Activated T-helper 17 cell treated with anti-CD3 and anti-CD28 coated beads, Interleukin-2, amount 50 U/mL, for 72 hours (primary cell): Measurements from ENCODE around the gene LECT2. TPM values are rescaled to one million over a fixed set of nuclear protein-coding genes. Genes with fewer than 3 reads are reported as not detected.

ENCODE experiments used
- ATAC-seq: fragments of 150-1000 bp; cut with Tn5 transposase; replicated peaks from 2 replicates; pipeline ENCODE4 v1.10.0; 2021; ENCODE audit warnings: mild to moderate bottlenecking, moderate library complexity
- H3K27ac Mint-ChIP-seq: one replicate; pipeline ENCODE4 v1.8.0; 2022; ENCODE audit warnings: mixed read lengths
- H3K27me3 Mint-ChIP-seq: one replicate; pipeline ENCODE4 v1.8.0; 2022; ENCODE audit warnings: mixed read lengths
- H3K36me3 Mint-ChIP-seq: one replicate; pipeline ENCODE4 v1.8.0; 2022; ENCODE audit warnings: low read depth, mild to moderate bottlenecking, mixed read lengths
- H3K4me1 Mint-ChIP-seq: one replicate; pipeline ENCODE4 v1.8.0; 2022; ENCODE audit warnings: mixed read lengths
- H3K4me3 Mint-ChIP-seq: one replicate; pipeline ENCODE4 v1.8.0; 2022; ENCODE audit warnings: mild to moderate bottlenecking, mixed read lengths
- H3K9me3 Mint-ChIP-seq: one replicate; pipeline ENCODE4 v1.8.0; 2022; ENCODE audit warnings: mixed read lengths
- total RNA-seq, 2 donors: library from RNA; stranded (reverse); gene quantifications; one replicate each; pipeline ENCODE4 v1.2.3, GENCODE V29; 2022

Gene LECT2
- total RNA-seq, 2 donors from 2014 or later = not detected

DNA sequence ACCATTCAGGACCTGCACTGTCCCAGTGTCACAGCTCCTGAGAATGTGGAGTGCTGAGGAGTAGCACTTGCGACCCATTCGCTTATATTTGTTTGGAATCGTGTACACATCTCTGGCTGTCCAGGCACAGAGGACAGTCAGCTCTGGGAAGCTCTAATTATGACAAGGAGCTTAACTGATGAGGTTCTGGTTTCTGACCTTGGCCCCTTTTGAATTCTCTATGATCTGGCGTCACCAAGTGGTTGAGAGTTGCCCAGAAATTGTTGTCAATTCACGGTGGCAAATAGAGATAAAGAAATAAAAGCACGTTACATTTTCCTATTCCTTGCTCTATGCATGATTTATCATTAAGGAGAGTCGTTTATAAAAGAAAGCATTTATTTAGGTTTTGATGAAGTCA is 34.9 kb upstream of the LECT2 start:
- Mint-ChIP-seq H3K9me3 (no peaks in the 10 kb centered on the region), H3K36me3 (no peaks in the 10 kb centered on the region), H3K4me1 (no peaks in the 10 kb centered on the region), H3K4me3 (no peak overlapping the region), H3K27me3 (peaks cover 23% of the 10 kb centered on the region), H3K27ac (no peak overlapping the region)
- no peak for ATAC-seq

DNA sequence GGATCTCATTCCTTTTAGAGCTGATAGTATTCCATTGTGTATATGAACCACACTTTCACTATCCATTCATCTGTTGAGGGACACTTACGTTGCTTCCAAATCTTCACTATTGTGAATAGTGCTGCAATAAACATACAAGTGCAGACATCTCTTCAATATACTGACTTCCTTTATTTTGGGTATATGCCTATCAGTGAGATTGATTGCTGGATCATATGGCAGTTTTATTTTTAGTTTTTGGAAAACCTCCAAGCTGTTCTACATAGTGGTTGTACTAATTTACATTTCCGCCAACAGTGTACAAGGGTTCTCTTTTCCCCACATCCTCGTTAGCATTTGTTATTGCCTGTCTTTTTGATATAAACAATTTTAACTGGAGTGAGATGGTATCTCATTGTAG is 33.8 kb upstream of the LECT2 start:
- no peaks in the 10 kb centered on the region for H3K4me1 Mint-ChIP-seq
- no peak overlapping the region for H3K27ac Mint-ChIP-seq
- no peak for ATAC-seq
- no peak overlapping the region for H3K4me3 Mint-ChIP-seq
- H3K36me3 Mint-ChIP-seq = no peaks in the 10 kb centered on the region
- H3K27me3 Mint-ChIP-seq = peaks cover 22% of the 10 kb centered on the region
- H3K9me3 Mint-ChIP-seq = no peaks in the 10 kb centered on the region

DNA sequence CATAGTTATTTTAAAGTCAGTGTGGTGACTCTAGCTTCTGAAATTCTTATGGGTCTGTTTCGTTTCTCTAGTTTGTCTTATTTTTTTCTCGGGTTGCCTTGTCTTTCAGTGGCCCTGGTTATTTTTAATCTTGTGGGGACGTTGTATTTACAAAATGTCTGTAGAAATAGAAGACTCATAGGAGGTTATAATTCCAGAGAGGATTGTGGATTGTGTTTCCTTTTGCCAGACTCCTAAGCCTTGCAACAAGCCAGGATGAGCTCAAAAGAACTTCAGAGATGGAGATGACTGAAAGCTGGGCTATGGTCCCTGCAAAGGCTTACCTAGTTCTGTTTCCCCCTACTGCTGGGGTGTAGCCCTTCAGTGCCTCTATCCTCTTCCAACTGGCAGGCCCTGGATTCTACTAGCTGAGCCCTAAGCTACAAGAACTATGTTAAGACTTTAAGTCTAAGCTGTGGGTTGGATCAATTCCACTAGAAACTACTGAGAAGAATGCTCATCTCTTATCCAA is 32.2 kb upstream of the LECT2 start:
- ATAC-seq = no peak
- peaks cover 22% of the 10 kb centered on the region for H3K27me3 Mint-ChIP-seq
- no peak overlapping the region for H3K4me3 Mint-ChIP-seq
- no peaks in the 10 kb centered on the region for H3K4me1 Mint-ChIP-seq
- H3K36me3 Mint-ChIP-seq = no peaks in the 10 kb centered on the region
- H3K9me3 Mint-ChIP-seq = no peaks in the 10 kb centered on the region
- H3K27ac Mint-ChIP-seq = no peak overlapping the region

DNA sequence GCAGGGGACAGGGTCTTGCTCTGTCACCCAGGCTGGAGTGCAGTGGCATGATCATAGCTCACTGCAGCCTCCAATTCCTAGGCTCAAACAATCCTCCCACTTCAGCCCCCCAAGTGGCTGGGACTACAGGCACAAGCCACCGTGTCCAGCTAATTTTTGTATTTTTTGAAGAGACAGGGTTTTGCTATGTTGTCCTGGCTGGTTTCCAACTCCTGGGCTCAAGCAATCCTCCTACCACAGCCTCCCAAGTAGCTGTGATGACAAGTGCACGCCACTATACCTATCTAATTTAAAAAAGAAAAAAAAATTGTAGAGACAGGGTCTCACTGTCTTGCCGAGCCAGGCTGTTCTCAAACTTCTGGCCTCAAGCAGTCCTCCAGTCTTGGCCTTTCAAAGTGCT is 31.6 kb upstream of the LECT2 start:
- no peaks in the 10 kb centered on the region for H3K36me3 Mint-ChIP-seq
- H3K4me3 Mint-ChIP-seq = no peak overlapping the region
- no peaks in the 10 kb centered on the region for H3K9me3 Mint-ChIP-seq
- no peaks in the 10 kb centered on the region for H3K4me1 Mint-ChIP-seq
- no peak for ATAC-seq
- H3K27ac Mint-ChIP-seq = no peak overlapping the region
- H3K27me3 Mint-ChIP-seq = peaks cover 20% of the 10 kb centered on the region

- Mint-ChIP-seq H3K27me3 (peaks cover 19% of the 10 kb centered on the region), H3K36me3 (no peaks in the 10 kb centered on the region), H3K27ac (no peak overlapping the region), H3K9me3 (no peaks in the 10 kb centered on the region), H3K4me1 (no peaks in the 10 kb centered on the region), H3K4me3 (no peak overlapping the region)
- no peak for ATAC-seq
Measured at GRCh38 chr5:135985951-135986350, 31.2 kb upstream of the LECT2 start.

GRCh38 chr5:135980620-135981019 is 25.8 kb upstream of the LECT2 start:
- Mint-ChIP-seq H3K4me3 (no peak overlapping the region), H3K9me3 (no peaks in the 10 kb centered on the region)

GRCh38 chr5:135979510-135979909 is 24.7 kb upstream of the LECT2 start:
- Mint-ChIP-seq H3K27ac (no peak overlapping the region), H3K36me3 (no peaks in the 10 kb centered on the region), H3K4me1 (no peaks in the 10 kb centered on the region), H3K27me3 (peaks cover 28% of the 10 kb centered on the region), H3K9me3 (no peaks in the 10 kb centered on the region), H3K4me3 (no peak overlapping the region)
- no peak for ATAC-seq

More at GRCh38 chr5:135980620-135981019, 25.8 kb upstream of the LECT2 start:
- H3K36me3 Mint-ChIP-seq = no peaks in the 10 kb centered on the region
- no peaks in the 10 kb centered on the region for H3K4me1 Mint-ChIP-seq
- H3K27me3 Mint-ChIP-seq = peaks cover 19% of the 10 kb centered on the region
- ATAC-seq = no peak
- no peak overlapping the region for H3K27ac Mint-ChIP-seq

DNA sequence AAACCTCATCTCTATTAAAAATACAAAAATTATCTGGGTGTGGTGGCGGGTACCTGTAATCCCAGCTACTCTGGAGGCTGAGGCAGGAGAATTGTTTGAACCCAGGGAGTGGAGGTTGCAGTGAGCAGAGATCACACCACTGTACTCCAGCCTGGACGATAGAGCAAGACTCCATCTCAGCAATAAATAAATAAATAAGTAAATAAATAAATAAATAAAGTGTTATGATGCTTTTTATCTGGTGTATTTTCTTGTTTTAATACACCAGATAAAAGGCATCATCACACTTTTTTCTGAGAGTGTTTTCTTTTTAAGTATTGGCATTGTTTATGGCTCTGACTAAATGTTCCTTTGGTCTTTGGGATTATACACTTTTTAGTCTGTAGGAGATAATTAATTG is 24.2 kb upstream of the LECT2 start:
- Mint-ChIP-seq H3K27ac (no peak overlapping the region), H3K27me3 (peaks cover 32% of the 10 kb centered on the region), H3K9me3 (no peaks in the 10 kb centered on the region), H3K4me3 (no peak overlapping the region), H3K36me3 (no peaks in the 10 kb centered on the region), H3K4me1 (no peaks in the 10 kb centered on the region)
- ATAC-seq = no peak

DNA sequence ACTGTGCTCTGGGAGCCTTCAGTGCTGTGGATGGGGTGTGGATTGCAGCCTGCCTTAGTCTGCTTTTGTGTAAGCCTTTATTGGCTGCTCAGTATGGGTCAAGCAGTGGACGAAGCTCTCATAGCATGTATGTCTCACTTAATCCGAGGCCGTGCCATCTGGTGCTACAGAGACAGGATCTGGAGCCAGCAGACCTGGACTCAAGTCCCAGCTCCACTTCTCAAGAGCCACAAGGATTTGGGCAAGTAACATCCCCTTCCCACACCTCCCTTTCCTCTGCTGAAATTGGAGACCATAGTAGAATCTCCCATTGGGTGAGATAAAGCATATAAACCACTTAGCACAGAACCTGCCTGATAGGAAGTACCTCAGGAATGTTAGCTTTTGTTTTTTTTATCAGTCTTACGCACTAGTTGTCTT is 23.4 kb upstream of the LECT2 start:
- Mint-ChIP-seq H3K4me1 (no peaks in the 10 kb centered on the region), H3K36me3 (no peaks in the 10 kb centered on the region), H3K27me3 (peaks cover 40% of the 10 kb centered on the region), H3K27ac (no peak overlapping the region), H3K9me3 (no peaks in the 10 kb centered on the region), H3K4me3 (no peak overlapping the region)
- no peak for ATAC-seq

GRCh38 chr5:135977375-135977928 is 22.7 kb upstream of the LECT2 start:
- Mint-ChIP-seq H3K27ac (no peak overlapping the region), H3K27me3 (peaks cover 40% of the 10 kb centered on the region), H3K4me1 (no peaks in the 10 kb centered on the region), H3K9me3 (no peaks in the 10 kb centered on the region), H3K4me3 (no peak overlapping the region), H3K36me3 (no peaks in the 10 kb centered on the region)
- ATAC-seq = peak; percentile 91

GRCh38 chr5:135976216-135976615 is 21.4 kb upstream of the LECT2 start:
- no peaks in the 10 kb centered on the region for H3K4me1 Mint-ChIP-seq
- no peaks in the 10 kb centered on the region for H3K36me3 Mint-ChIP-seq
- H3K4me3 Mint-ChIP-seq = no peak overlapping the region
- ATAC-seq = no peak
- no peak overlapping the region for H3K27ac Mint-ChIP-seq
- H3K9me3 Mint-ChIP-seq = no peaks in the 10 kb centered on the region
- peaks cover 40% of the 10 kb centered on the region for H3K27me3 Mint-ChIP-seq

DNA sequence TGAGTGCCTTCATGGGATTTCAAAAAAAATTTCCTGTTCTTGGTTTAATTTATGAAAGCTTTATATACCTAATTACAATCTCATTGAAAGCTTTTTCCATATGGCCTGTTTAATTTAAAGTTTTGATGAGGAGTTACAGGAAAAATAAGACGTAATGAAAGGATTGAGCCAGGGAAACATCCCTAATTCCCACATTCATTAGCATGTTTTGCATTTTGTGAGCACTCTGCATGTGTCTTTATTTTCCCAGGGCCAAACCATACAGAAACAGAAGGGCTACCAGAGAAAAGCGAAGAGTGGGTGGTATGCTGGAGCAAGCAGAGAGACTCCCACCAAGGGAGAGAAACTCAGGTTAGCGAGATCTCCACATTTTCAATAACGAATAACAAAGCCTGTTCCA is 20.3 kb upstream of the LECT2 start:
- H3K9me3 Mint-ChIP-seq = peaks cover 3% of the 10 kb centered on the region
- no peaks in the 10 kb centered on the region for H3K4me1 Mint-ChIP-seq
- H3K27me3 Mint-ChIP-seq = peaks cover 50% of the 10 kb centered on the region
- ATAC-seq = no peak
- no peak overlapping the region for H3K27ac Mint-ChIP-seq
- H3K36me3 Mint-ChIP-seq = no peaks in the 10 kb centered on the region
- no peak overlapping the region for H3K4me3 Mint-ChIP-seq

DNA sequence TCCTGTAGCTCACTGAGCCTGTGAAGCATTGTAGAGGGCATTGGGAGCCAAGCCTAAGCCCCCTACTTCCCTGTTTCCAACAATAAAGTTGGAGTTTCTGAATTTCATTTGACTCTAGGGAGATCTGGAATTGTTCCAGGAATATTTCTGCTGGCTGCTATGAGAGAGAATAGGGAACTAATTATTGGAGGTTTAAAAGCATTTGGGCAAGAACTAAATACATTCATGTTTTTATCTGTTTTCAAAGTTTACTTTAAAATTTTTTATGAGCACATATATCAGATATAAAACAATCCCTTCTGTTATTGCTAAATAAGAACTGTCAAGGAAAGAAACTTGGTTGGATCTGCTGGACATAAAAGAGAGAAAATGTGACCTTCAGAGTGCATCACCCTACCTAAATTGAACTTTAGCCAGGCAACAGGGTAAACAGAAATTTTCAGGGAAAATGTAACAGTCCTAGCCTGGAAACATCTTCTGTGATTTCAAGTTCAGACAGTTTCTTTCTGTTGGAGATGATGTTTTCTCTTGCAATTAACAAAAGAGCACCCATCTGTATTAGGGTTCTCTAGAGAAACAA is 19.3 kb upstream of the LECT2 start:
- H3K36me3 Mint-ChIP-seq = no peaks in the 10 kb centered on the region
- H3K27me3 Mint-ChIP-seq = peaks cover 47% of the 10 kb centered on the region
- H3K9me3 Mint-ChIP-seq = peaks cover 3% of the 10 kb centered on the region
- no peaks in the 10 kb centered on the region for H3K4me1 Mint-ChIP-seq
- no peak overlapping the region for H3K4me3 Mint-ChIP-seq
- ATAC-seq = no peak
- no peak overlapping the region for H3K27ac Mint-ChIP-seq

DNA sequence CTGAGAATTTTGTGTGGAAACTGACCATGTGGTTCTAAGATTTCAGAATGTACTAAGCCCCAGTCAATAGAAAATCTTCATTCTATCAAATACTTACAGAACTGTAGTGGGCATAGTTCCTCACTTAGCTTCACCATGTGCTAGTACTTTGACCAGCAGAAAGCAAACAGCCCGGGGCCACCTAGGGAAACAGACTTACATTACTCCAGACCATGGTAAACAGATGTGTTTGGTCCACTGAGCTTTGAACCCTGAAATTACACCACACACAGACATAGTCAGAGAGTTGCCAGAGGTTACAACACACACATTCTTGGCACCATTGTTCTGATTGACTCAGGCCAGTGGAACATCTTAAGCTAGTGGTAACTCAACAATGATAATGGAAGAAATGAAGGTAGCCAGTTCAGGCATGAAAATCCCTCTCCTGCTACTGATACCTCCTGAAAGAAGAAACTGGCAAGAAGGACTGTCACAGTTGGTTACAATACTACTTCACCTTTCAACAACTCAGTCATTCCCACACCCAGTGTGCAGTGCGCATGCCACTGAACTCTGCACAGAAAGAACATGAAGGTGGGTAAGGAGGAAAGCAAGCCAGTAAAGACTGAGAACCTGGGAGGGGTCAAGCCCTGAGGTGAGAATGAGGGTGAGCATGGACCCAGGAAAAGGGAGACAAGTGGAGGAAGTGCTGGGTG is 18.7 kb upstream of the LECT2 start:
- no peaks in the 10 kb centered on the region for H3K36me3 Mint-ChIP-seq
- H3K4me1 Mint-ChIP-seq = no peaks in the 10 kb centered on the region
- no peak for ATAC-seq
- peaks cover 49% of the 10 kb centered on the region for H3K27me3 Mint-ChIP-seq
- no peak overlapping the region for H3K4me3 Mint-ChIP-seq
- no peak overlapping the region for H3K27ac Mint-ChIP-seq
- peaks cover 6% of the 10 kb centered on the region for H3K9me3 Mint-ChIP-seq

DNA sequence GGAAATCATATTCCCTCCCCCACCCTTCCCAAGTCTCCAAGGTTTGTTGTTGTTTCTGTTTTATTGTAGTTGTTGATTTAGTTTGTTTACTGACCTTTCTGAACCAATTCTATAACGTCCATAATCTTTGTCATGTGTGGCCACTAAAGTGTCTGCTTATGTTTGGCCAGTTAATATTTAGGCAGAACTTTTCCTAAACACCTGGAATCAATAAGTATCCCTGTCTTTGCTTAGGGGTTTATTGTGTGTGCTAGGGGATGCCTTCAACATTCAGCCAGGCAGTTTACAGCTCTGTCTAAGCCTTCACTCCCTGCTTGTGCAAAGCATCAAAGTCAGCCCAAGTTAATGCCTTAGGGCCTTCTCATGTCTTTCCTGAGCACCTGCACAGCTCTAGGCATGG is 16.9 kb upstream of the LECT2 start:
- H3K36me3 Mint-ChIP-seq = no peaks in the 10 kb centered on the region
- no peaks in the 10 kb centered on the region for H3K4me1 Mint-ChIP-seq
- peaks cover 53% of the 10 kb centered on the region for H3K27me3 Mint-ChIP-seq
- no peak overlapping the region for H3K4me3 Mint-ChIP-seq
- peaks cover 8% of the 10 kb centered on the region for H3K9me3 Mint-ChIP-seq
- ATAC-seq = no peak
- no peak overlapping the region for H3K27ac Mint-ChIP-seq
